GM04504 (cell line): ENCODE measurements around the gene EIF1.
"Not testable (repeated sequence)": the region's sequence is repeated elsewhere in the genome, so short reads cannot be mapped to it uniquely, and the experiment has no call there.

Source experiments
- DNase-seq: peaks from one replicate; pipeline ENCODE4 v3.0.0-alpha.2; 2012; ENCODE audit warnings: low read depth

EIF1 gene

GRCh38 chr17:41688641-41689496 lies at the start of gene EIF1:
TSS of gene EIF1 (plus strand) at chr17:41688885. CDS start at chr17:41689039, 154 bp downstream.
- peak; percentile 99 for DNase-seq

- DNase-seq = no peak
These were observed 49.7 kb upstream of the EIF1 start for GRCh38 chr17:41638941-41639340.

GRCh38 chr17:41639492-41640473 lies 48.9 kb upstream of the EIF1 start:
- DNase-seq = no peak

GRCh38 chr17:41640596-41640995 lies 48.1 kb upstream of the EIF1 start:
- not testable (repeated sequence) for DNase-seq

- DNase-seq = no peak
These were observed 46.2 kb upstream of the EIF1 start for GRCh38 chr17:41642252-41643156.

GRCh38 chr17:41647038-41647813 lies 41.5 kb upstream of the EIF1 start:
- DNase-seq = no peak

- DNase-seq = no peak
These were observed 40.7 kb upstream of the EIF1 start for GRCh38 chr17:41647940-41648410.

- peak; percentile 56 for DNase-seq
These were observed 40.1 kb upstream of the EIF1 start for GRCh38 chr17:41648411-41649195.

- DNase-seq = no peak
These were observed 38.7 kb upstream of the EIF1 start for GRCh38 chr17:41649923-41650519.

GRCh38 chr17:41650794-41651624 lies 37.7 kb upstream of the EIF1 start:
- DNase-seq = no peak

- no peak for DNase-seq
These were observed 36.8 kb upstream of the EIF1 start for GRCh38 chr17:41651625-41652460.

- DNase-seq = no peak
These were observed 36.2 kb upstream of the EIF1 start for GRCh38 chr17:41652461-41652970.

GRCh38 chr17:41653421-41653820 lies 35.3 kb upstream of the EIF1 start:
- no peak for DNase-seq

- no peak for DNase-seq
These were observed 34.6 kb upstream of the EIF1 start for GRCh38 chr17:41653892-41654677.

GRCh38 chr17:41654678-41655607 lies 33.7 kb upstream of the EIF1 start:
- DNase-seq = no peak
